Loucy (cell line): ENCODE data around the gene SMIM30.

Experiments
- CTCF ChIP-seq: fragments of 200-600 bp; sonication (generic); conservative IDR thresholded peaks from 2 replicates; pipeline ENCODE4 v1.5.1; 2014; ENCODE audit warnings: mild to moderate bottlenecking, antibody characterized with exemption, low read length
- EZH2phosphoT487 ChIP-seq: fragments of 200-600 bp; IDR thresholded peaks from 2 replicates; pipeline ENCODE4 v1.6.1; 2018; ENCODE audit warnings: antibody characterized with exemption, mild to moderate bottlenecking, moderate library complexity, borderline replicate concordance

- no peak for TF ChIP-seq CTCF
- TF ChIP-seq EZH2phosphoT487: no peak
Measured at GRCh38 chr7:113122744-113123143, 4.4 kb upstream of the SMIM30 start.
